MCF 10A (cell line): Measurements from ENCODE around the gene AP2A1. TPM values are rescaled to one million over a fixed set of nuclear protein-coding genes. Genes with fewer than 3 reads are reported as not detected.

ENCODE experiments used
- BruUV-seq: library from RNA; stranded (reverse); fragments of 400-500 nt; replicated peaks from 2 replicates; lab custom pipeline; 2021; lab: Mats Ljungman, UMichigan
- CTCF ChIA-PET: fragments of 300-600 bp; sonication (Branson Sonifier 250); formaldehyde crosslinking; extraction: SDS; loops from one replicate; lab custom pipeline; 2021; ENCODE audit warnings: antibody characterized with exemption, inconsistent platforms; lab: Yijun Ruan, JAX
- POLR2A ChIA-PET: fragments of 300-600, 350-650 bp; sonication (Branson Sonifier 250); formaldehyde crosslinking; extraction: SDS; loops from one replicate; lab custom pipeline; 2020; ENCODE audit warnings: antibody characterized with exemption, inconsistent platforms; lab: Yijun Ruan, JAX
- DNase-seq: peaks from one replicate; pipeline ENCODE4 v3.0.0-alpha.2; 2018; ENCODE audit not compliant: unreplicated experiment
- H3K27ac Mint-ChIP-seq: one replicate; pipeline ENCODE4 v1.8.0; 2022; ENCODE audit warnings: mild to moderate bottlenecking, low read depth, mixed read lengths; ENCODE audit not compliant: unreplicated experiment
- H3K27me3 Mint-ChIP-seq: one replicate; pipeline ENCODE4 v1.8.0; 2022; ENCODE audit warnings: mixed read lengths; ENCODE audit not compliant: insufficient read depth, unreplicated experiment
- H3K36me3 Mint-ChIP-seq: one replicate; pipeline ENCODE4 v1.8.0; 2022; ENCODE audit warnings: mild to moderate bottlenecking, moderate library complexity, mixed read lengths; ENCODE audit not compliant: insufficient read depth, unreplicated experiment
- H3K4me1 Mint-ChIP-seq: one replicate; pipeline ENCODE4 v1.8.0; 2022; ENCODE audit warnings: mixed read lengths; ENCODE audit not compliant: insufficient read depth, unreplicated experiment
- H3K4me3 Mint-ChIP-seq: one replicate; pipeline ENCODE4 v1.8.0; 2022; ENCODE audit warnings: mild to moderate bottlenecking, moderate library complexity, mixed read lengths; ENCODE audit not compliant: unreplicated experiment
- H3K9me3 Mint-ChIP-seq: one replicate; pipeline ENCODE4 v1.8.0; 2022; ENCODE audit warnings: mixed read lengths; ENCODE audit not compliant: unreplicated experiment
- intact Hi-C: fragments of 100-400 bp; cut with micrococcal nuclease; formaldehyde crosslinking; loops from 2 replicates; pipeline ENCODE4 v1.14.1; 2022
- total RNA-seq: library from RNA; stranded (reverse); gene quantifications from 2 replicates; pipeline ENCODE4 v1.2.3, GENCODE V29; 2022
- TF ChIP-seq, protein P1 (sequence below): fragments of 200-600 bp; IDR thresholded peaks from one replicate; pipeline ENCODE4 v1.8.0; 2022; ENCODE audit warnings: antibody characterized with exemption, mild to moderate bottlenecking; ENCODE audit not compliant: unreplicated experiment

Gene AP2A1
- total RNA-seq, 1 experiment from 2014 or later, result 70.5 TPM

- POLR2A ChIA-PET, result interaction anchor here (0.7 to 4.3 kb wide), 18 partner anchors 8 to 356 kb away, joined by 3 to 40 read pairs (median 8); partner anchors contain the start of genes AKT1S1, AP2A1, ATF5 and FUZ
- no TSS peak for BruUV-seq
- Mint-ChIP-seq H3K4me3 (peak overlapping the region; percentile 84), H3K27ac (no peak overlapping the region), H3K4me1 (peaks cover 32% of the 10 kb centered on the region), H3K27me3 (no peaks in the 10 kb centered on the region), H3K36me3 (peaks cover 26% of the 10 kb centered on the region), H3K9me3 (peaks cover 6% of the 10 kb centered on the region)
- intact Hi-C loops, result loop anchor here (5.0 to 10.0 kb wide), 2 partner anchors 84 to 177 kb away; partner anchors contain the start of genes AP2A1 and PRMT1
- CTCF ChIA-PET, result interaction anchor here (0.8 kb wide), 1 partner anchor 179 kb away, joined by 3 read pairs; no protein-coding TSS in a partner anchor
- no peak for DNase-seq
- TF ChIP-seq, protein P1, sequence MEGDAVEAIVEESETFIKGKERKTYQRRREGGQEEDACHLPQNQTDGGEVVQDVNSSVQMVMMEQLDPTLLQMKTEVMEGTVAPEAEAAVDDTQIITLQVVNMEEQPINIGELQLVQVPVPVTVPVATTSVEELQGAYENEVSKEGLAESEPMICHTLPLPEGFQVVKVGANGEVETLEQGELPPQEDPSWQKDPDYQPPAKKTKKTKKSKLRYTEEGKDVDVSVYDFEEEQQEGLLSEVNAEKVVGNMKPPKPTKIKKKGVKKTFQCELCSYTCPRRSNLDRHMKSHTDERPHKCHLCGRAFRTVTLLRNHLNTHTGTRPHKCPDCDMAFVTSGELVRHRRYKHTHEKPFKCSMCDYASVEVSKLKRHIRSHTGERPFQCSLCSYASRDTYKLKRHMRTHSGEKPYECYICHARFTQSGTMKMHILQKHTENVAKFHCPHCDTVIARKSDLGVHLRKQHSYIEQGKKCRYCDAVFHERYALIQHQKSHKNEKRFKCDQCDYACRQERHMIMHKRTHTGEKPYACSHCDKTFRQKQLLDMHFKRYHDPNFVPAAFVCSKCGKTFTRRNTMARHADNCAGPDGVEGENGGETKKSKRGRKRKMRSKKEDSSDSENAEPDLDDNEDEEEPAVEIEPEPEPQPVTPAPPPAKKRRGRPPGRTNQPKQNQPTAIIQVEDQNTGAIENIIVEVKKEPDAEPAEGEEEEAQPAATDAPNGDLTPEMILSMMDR, result no peak
These were observed 84.9 kb downstream of the AP2A1 start for GRCh38 chr19:49851456-49852259.

- H3K27me3 Mint-ChIP-seq, result no peaks in the 10 kb centered on the region
- ChIA-PET POLR2A (interaction anchor here (0.6 to 4.3 kb wide), 8 partner anchors 8 to 357 kb away, joined by 3 to 40 read pairs (median 5); partner anchors contain the start of genes AP2A1 and MED25), CTCF (interaction anchor here (0.5 to 0.8 kb wide), 2 partner anchors 170 to 180 kb away, joined by 3 to 4 read pairs; no protein-coding TSS in a partner anchor)
- TF ChIP-seq, protein P1, result no peak
- H3K4me3 Mint-ChIP-seq, result peak overlapping the region; percentile 84
- peaks cover 32% of the 10 kb centered on the region for H3K4me1 Mint-ChIP-seq
- TSS peak; percentile 55 for BruUV-seq
- H3K36me3 Mint-ChIP-seq, result peaks cover 37% of the 10 kb centered on the region
- no peak overlapping the region for H3K27ac Mint-ChIP-seq
- no peak for DNase-seq
- intact Hi-C loops, result loop anchor here (5.0 to 10.0 kb wide), 2 partner anchors 85 to 178 kb away; partner anchors contain the start of genes AP2A1 and PRMT1
- peaks cover 6% of the 10 kb centered on the region for H3K9me3 Mint-ChIP-seq
These were observed 85.9 kb downstream of the AP2A1 start for GRCh38 chr19:49852631-49853126.

DNA sequence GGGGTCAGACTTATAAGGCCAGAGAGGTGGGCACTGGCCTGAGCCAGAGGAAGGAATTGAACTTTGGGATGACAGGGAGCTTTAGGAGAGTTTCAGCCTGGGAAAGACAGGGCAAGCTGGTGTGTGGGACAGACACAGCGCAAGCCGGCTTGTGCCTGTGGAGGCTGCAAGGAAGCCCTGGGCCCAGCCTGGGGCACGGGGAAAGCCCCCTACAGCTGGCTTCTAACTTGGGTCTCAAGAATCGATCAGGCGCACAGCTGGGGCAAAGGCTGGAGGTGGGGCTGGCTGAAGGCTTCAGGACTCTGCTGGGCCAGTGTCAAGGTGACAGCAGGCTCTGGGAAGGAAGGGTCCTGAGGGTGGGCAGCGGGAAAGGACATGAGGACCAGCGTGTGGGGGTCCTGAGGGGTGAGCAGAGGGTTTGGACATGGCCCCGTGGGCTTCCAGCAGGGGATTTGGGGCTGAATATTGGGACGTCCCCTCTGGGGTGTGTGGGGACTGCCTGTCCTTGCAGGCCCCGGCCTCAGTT, 87.1 kb downstream of the AP2A1 start:
- POLR2A ChIA-PET, result interaction anchor here (1.2 to 4.3 kb wide), 2 partner anchors 13 to 16 kb away, joined by 3 to 40 read pairs; no protein-coding TSS in a partner anchor
- intact Hi-C loops, result loop anchor here (5.0 to 10.0 kb wide), 2 partner anchors 87 to 179 kb away; partner anchors contain the start of genes AP2A1 and PRMT1
- no peak overlapping the region for H3K27ac Mint-ChIP-seq
- H3K4me1 Mint-ChIP-seq, result peaks cover 27% of the 10 kb centered on the region
- no peak overlapping the region for H3K4me3 Mint-ChIP-seq
- peaks cover 4% of the 10 kb centered on the region for H3K9me3 Mint-ChIP-seq
- BruUV-seq, result no TSS peak
- DNase-seq, result no peak
- TF ChIP-seq, protein P1, result no peak
- CTCF ChIA-PET, result no interaction called here
- peaks cover 45% of the 10 kb centered on the region for H3K36me3 Mint-ChIP-seq
- no peaks in the 10 kb centered on the region for H3K27me3 Mint-ChIP-seq
